ENCODE data around the gene KCTD13. TPM values are rescaled to one million over a fixed set of nuclear protein-coding genes. Genes with fewer than 3 reads are reported as not detected.

The KCTD13 gene, protein sequence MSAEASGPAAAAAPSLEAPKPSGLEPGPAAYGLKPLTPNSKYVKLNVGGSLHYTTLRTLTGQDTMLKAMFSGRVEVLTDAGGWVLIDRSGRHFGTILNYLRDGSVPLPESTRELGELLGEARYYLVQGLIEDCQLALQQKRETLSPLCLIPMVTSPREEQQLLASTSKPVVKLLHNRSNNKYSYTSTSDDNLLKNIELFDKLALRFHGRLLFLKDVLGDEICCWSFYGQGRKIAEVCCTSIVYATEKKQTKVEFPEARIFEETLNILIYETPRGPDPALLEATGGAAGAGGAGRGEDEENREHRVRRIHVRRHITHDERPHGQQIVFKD
- polyA plus RNA-seq (2012; rRNA removed) = 28.5 and 31.0 TPM in 2 replicates
- 14.6 and 20.3 TPM in 2 replicates for polyA plus RNA-seq (2012; cell fraction: cytosol; rRNA removed)
- 75.2 and 98.0 TPM in 2 replicates for polyA plus RNA-seq (2012; cell fraction: nucleus; rRNA removed)

DNA sequence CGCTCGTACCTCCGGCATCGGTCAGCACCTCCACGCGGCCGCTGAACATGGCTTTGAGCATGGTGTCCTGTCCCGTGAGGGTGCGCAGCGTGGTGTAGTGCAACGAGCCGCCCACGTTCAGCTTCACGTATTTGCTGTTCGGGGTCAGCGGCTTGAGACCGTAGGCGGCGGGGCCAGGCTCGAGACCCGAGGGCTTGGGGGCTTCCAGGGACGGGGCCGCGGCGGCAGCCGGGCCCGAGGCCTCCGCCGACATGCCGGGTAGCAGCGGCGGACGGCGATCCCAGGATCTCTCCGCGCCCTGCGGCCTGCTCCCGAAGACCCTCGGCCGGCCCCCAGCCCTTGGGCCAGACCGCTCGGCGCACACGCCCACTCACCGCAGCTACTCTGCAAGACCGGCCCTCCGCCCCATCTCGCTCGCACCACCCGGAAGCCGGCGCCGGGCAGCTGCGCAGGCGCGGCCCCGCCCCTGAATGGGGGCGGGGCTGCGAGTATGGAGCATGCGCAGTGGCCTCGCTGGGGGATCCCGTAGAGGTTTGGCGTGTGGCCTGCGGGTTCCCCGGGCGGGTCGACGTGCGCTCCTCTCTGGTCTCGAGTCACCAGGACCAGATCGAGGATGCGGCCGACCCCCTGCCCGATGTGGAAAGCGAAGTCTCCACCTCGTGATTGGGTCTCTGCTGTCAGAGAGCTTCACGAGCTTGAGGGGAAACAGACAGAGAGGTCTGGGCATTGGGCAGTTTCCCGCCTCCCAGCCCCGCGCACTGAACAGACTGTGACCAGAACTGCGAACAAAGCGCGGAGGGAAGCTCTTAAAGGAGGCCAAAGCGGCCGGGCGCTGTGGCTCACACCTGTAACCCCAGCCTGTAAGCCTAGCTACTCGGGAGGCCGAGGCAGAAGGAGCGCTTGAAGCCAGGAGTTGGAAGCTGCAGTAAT is at the start of gene KCTD13:
Gene KCTD13, minus strand, starts transcription at position 446 of the 930 bp plus-strand sequence. Its CDS starts 193 bp downstream, at position 253.
- Histone ChIP-seq H3K27ac (ENCODE audit: low read depth in 2 of 2, low read length in 1 of 2) (peak within 1 kb of the TSS; percentile 81 to 87), H3K4me1 (ENCODE audit: control insufficient read depth in 1 of 2, insufficient read depth in 2 of 2, low read depth in 1 of 2, low read length in 1 of 2) (peaks cover 15% of the 10 kb centered on the region in 2 experiments; a peak in 3 of 4 replicates), H2AFZ (ENCODE audit: low read depth) (peak within 1 kb of the TSS; percentile 99), H3K9me3 (no peaks in the 10 kb centered on the region), H3K27me3 (ENCODE audit: insufficient read depth) (no peaks in the 10 kb centered on the region), H3K4me3 (ENCODE audit: low read depth in 2 of 2, low read length in 1 of 2) (peak within 1 kb of the TSS; percentile 73 to 76), H3K9me2 (no peaks in the 10 kb centered on the region), H4K20me1 (ENCODE audit: insufficient read depth) (no peaks in the 10 kb centered on the region; the same call in 1 of the 2 replicates), H3K36me3 (replicated peaks in 1 of 2; ENCODE audit: control insufficient read depth in 1 of 2, insufficient read depth in 2 of 2, low read length in 1 of 2) (peaks cover 12 to 14% of the 10 kb centered on the region in 2 experiments), H3F3A (replicated peaks; ENCODE audit: insufficient read depth) (peaks cover 8% of the 10 kb centered on the region), H3K4me2 (peak within 1 kb of the TSS; percentile 91), H3K9ac (peak within 1 kb of the TSS; percentile 88), H3K79me2 (ENCODE audit: insufficient read depth) (peaks cover 58% of the 10 kb centered on the region)
- DNase-seq = peak; percentile 99
- 4% methylated on average over 28 of the region's 89 CpGs for WGBS (ENCODE audit: low lambda C conversion rate)
- ChIA-PET POLR2A (interaction anchor here (0.5 to 2.4 kb wide), 13 partner anchors 9 to 139 kb away, joined by 3 to 12 read pairs (median 3); partner anchors contain the start of genes ALDOA, KIF22, SEZ6L2 and TAOK2), CTCF (interaction anchor here (0.7 to 2.5 kb wide), 12 partner anchors 11 to 167 kb away, joined by 3 to 10 read pairs (median 4); partner anchors contain the start of genes ASPHD1, PAGR1, TLCD3B and TMEM219)
- TF ChIP-seq EP300 (IDR thresholded peaks at IDR 0.05; ENCODE audit: borderline replicate concordance in 1 of 2, low read depth in 1 of 2, low read length in 1 of 2) (no peak; a peak in 1 of 4 replicates), EZH2phosphoT487 (IDR thresholded peaks at IDR 0.05; ENCODE audit: borderline replicate concordance, low read depth) (no peak), MXI1 (IDR thresholded peaks at IDR 0.05; ENCODE audit: low read depth, low read length) (peak; percentile 86), FOSL2 (IDR thresholded peaks at IDR 0.05; ENCODE audit: borderline replicate concordance, low read depth) (no peak), TEAD4 (IDR thresholded peaks at IDR 0.05; ENCODE audit: borderline replicate concordance, insufficient read depth) (no peak), RCOR1 (IDR thresholded peaks at IDR 0.05; ENCODE audit: low read length) (no peak), RAD21 (IDR thresholded peaks at IDR 0.05; ENCODE audit: low read length) (no peak; the same call in 1 of the 2 replicates), FOXM1 (IDR thresholded peaks at IDR 0.05; ENCODE audit: low read depth) (no peak), TCF12 (IDR thresholded peaks at IDR 0.05) (no peak; the same call in 1 of the 2 replicates), POLR2AphosphoS5 (IDR thresholded peaks at IDR 0.05; ENCODE audit: low read depth, low read length) (peak; percentile 96), ELF1 (IDR thresholded peaks at IDR 0.05) (peak; percentile 80; the same call in 1 of the 2 replicates), TAF1 (IDR thresholded peaks at IDR 0.05; ENCODE audit: borderline replicate concordance, low read depth, low read length) (peak; percentile 74), GABPA (IDR thresholded peaks at IDR 0.05; ENCODE audit: low read depth) (no peak), NRF1 (IDR thresholded peaks at IDR 0.05; ENCODE audit: low read depth, low read length) (peak; percentile 98)
- TF ChIP-seq, protein P1, sequence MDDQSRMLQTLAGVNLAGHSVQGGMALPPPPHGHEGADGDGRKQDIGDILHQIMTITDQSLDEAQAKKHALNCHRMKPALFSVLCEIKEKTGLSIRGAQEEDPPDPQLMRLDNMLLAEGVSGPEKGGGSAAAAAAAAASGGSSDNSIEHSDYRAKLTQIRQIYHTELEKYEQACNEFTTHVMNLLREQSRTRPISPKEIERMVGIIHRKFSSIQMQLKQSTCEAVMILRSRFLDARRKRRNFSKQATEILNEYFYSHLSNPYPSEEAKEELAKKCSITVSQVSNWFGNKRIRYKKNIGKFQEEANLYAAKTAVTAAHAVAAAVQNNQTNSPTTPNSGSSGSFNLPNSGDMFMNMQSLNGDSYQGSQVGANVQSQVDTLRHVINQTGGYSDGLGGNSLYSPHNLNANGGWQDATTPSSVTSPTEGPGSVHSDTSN (IDR thresholded peaks at IDR 0.05) = no peak
- TF ChIP-seq, protein P2, sequence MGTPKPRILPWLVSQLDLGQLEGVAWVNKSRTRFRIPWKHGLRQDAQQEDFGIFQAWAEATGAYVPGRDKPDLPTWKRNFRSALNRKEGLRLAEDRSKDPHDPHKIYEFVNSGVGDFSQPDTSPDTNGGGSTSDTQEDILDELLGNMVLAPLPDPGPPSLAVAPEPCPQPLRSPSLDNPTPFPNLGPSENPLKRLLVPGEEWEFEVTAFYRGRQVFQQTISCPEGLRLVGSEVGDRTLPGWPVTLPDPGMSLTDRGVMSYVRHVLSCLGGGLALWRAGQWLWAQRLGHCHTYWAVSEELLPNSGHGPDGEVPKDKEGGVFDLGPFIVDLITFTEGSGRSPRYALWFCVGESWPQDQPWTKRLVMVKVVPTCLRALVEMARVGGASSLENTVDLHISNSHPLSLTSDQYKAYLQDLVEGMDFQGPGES (IDR thresholded peaks at IDR 0.05; ENCODE audit: low read depth, low read length) = no peak
- TF ChIP-seq, protein P3, sequence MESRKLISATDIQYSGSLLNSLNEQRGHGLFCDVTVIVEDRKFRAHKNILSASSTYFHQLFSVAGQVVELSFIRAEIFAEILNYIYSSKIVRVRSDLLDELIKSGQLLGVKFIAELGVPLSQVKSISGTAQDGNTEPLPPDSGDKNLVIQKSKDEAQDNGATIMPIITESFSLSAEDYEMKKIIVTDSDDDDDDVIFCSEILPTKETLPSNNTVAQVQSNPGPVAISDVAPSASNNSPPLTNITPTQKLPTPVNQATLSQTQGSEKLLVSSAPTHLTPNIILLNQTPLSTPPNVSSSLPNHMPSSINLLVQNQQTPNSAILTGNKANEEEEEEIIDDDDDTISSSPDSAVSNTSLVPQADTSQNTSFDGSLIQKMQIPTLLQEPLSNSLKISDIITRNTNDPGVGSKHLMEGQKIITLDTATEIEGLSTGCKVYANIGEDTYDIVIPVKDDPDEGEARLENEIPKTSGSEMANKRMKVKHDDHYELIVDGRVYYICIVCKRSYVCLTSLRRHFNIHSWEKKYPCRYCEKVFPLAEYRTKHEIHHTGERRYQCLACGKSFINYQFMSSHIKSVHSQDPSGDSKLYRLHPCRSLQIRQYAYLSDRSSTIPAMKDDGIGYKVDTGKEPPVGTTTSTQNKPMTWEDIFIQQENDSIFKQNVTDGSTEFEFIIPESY (IDR thresholded peaks at IDR 0.05; ENCODE audit: borderline replicate concordance, low read depth) = no peak
- TF ChIP-seq, protein P4, sequence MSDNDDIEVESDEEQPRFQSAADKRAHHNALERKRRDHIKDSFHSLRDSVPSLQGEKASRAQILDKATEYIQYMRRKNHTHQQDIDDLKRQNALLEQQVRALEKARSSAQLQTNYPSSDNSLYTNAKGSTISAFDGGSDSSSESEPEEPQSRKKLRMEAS (IDR thresholded peaks at IDR 0.05; ENCODE audit: low read depth) = peak; percentile 78
- TF ChIP-seq, protein P5, sequence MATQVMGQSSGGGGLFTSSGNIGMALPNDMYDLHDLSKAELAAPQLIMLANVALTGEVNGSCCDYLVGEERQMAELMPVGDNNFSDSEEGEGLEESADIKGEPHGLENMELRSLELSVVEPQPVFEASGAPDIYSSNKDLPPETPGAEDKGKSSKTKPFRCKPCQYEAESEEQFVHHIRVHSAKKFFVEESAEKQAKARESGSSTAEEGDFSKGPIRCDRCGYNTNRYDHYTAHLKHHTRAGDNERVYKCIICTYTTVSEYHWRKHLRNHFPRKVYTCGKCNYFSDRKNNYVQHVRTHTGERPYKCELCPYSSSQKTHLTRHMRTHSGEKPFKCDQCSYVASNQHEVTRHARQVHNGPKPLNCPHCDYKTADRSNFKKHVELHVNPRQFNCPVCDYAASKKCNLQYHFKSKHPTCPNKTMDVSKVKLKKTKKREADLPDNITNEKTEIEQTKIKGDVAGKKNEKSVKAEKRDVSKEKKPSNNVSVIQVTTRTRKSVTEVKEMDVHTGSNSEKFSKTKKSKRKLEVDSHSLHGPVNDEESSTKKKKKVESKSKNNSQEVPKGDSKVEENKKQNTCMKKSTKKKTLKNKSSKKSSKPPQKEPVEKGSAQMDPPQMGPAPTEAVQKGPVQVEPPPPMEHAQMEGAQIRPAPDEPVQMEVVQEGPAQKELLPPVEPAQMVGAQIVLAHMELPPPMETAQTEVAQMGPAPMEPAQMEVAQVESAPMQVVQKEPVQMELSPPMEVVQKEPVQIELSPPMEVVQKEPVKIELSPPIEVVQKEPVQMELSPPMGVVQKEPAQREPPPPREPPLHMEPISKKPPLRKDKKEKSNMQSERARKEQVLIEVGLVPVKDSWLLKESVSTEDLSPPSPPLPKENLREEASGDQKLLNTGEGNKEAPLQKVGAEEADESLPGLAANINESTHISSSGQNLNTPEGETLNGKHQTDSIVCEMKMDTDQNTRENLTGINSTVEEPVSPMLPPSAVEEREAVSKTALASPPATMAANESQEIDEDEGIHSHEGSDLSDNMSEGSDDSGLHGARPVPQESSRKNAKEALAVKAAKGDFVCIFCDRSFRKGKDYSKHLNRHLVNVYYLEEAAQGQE (IDR thresholded peaks at IDR 0.05; ENCODE audit: low read depth, low read length) = no peak; the same call in 1 of the 2 replicates
- TF ChIP-seq, protein P6, sequence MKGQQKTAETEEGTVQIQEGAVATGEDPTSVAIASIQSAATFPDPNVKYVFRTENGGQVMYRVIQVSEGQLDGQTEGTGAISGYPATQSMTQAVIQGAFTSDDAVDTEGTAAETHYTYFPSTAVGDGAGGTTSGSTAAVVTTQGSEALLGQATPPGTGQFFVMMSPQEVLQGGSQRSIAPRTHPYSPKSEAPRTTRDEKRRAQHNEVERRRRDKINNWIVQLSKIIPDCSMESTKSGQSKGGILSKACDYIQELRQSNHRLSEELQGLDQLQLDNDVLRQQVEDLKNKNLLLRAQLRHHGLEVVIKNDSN (IDR thresholded peaks at IDR 0.05; ENCODE audit: borderline replicate concordance, low read depth) = no peak

All from SK-N-SH (cell line).